OCI-LY3 (cell line): ENCODE results near the gene CWH43.
"Not testable (repeated sequence)": the region's sequence is repeated elsewhere in the genome, so short reads cannot be mapped to it uniquely, and the experiment has no call there.

Source experiments
- EZH2phosphoT487 ChIP-seq: fragments of 200-600 bp; shearing (Covaris generic); IDR thresholded peaks from 2 replicates; pipeline ENCODE4 v1.6.1; 2018; ENCODE audit warnings: antibody characterized with exemption, mixed run types, low read depth
- TF ChIP-seq, protein P1 (sequence below): fragments of 200-600, 300-600 bp; sonication (generic); IDR thresholded peaks from 2 replicates; pipeline ENCODE4 v1.5.1; 2014; ENCODE audit warnings: antibody characterized with exemption, low read length, low read depth

DNA sequence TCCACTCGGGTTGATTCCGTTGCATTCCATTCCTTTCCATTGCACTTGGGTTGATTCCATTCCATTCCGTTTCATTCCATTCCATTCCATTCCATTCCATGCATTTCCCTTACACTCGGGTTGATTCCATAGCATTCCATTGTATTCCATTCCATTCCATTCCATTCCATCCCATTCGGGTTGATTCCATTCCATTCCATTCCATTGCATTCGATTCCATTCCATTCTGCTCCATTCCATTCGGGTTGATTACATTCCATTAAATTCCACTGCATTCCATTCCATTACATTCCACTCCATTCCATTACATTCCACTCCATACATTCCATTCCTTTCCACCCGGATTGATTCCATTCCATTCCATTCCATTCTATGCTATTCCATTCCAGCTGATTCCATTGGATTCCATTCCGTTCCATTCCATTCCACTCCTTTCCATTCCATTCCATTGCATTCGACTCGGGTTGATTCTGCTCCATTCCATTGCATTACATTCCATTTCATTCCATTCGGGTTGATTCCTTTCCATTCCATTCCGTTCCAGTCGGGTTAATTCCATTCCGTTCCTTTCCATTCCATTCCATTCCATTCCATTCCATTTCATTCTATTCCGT, 113.9 kb downstream of the CWH43 start:
- TF ChIP-seq, protein P1, sequence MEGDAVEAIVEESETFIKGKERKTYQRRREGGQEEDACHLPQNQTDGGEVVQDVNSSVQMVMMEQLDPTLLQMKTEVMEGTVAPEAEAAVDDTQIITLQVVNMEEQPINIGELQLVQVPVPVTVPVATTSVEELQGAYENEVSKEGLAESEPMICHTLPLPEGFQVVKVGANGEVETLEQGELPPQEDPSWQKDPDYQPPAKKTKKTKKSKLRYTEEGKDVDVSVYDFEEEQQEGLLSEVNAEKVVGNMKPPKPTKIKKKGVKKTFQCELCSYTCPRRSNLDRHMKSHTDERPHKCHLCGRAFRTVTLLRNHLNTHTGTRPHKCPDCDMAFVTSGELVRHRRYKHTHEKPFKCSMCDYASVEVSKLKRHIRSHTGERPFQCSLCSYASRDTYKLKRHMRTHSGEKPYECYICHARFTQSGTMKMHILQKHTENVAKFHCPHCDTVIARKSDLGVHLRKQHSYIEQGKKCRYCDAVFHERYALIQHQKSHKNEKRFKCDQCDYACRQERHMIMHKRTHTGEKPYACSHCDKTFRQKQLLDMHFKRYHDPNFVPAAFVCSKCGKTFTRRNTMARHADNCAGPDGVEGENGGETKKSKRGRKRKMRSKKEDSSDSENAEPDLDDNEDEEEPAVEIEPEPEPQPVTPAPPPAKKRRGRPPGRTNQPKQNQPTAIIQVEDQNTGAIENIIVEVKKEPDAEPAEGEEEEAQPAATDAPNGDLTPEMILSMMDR: not testable (repeated sequence)
- not testable (repeated sequence) for TF ChIP-seq EZH2phosphoT487
